DMS 273 treated with DMSO at 0.1 percent for 48 hours (cell line): ENCODE data around the gene MRPL37.
"Not testable (repeated sequence)": the region's sequence is repeated elsewhere in the genome, so short reads cannot be mapped to it uniquely, and the experiment has no call there.

ENCODE experiments used
- DNase-seq: peaks from one replicate; lab custom pipeline; 2025; lab: John Stamatoyannopoulos, UW

MRPL37 gene

GRCh38 chr1:54220004-54220811 is 20.2 kb downstream of the MRPL37 start:
- no peak for DNase-seq

DNA sequence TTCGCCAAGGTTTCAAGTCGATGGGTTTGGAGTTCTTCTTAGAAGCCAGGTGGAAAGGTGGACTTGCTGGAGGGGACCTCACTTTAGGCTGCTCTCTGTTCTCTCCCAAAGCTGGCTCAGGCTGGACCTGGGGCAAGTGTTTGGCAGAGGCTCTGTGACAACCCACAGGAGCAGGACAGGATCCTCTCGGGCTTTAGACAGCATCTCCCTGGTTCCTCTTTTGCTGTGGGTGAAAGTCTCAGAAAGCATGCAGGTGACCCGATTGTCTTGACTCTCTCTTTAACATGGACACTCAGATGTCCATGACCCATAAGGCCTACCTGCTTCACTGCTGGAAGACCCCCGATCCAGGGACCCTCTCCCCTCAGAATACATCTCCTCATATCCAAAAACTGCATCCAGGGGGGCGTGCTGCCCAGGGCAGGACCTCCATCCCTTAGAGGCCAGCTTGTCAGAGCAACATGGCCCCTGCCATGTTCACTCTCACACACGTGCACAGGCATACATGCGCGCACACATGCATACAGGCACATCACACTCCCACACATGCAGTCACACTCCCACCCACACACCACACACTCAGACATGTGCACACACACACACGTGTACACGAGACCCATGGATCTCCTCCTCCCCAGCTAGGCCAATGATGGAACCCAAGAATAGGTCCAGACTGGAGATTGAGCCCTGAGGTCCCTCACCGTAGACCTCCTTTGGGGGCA is 21.3 kb downstream of the MRPL37 start:
- DNase-seq: no peak

- DNase-seq: no peak
These were observed 22.0 kb downstream of the MRPL37 start for GRCh38 chr1:54221867-54222484.

DNA sequence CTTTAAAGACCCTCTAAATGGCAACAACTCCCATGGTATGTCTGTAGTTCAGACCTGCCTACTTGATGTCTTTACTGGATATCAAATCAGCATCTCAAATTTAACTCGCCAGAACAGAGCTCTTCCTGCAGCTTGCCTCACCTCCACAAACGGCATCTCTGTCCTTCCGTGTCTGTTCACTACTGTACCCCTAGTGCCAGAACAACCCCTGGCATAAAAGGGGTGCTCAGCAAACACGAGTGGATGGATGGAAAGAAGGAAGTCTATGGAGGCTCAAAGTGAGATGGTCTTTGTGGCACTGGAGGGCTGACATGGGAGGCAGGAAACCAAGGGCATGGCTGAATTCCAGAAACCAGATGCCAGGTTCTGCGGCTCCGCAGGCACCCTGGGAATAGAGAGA is 22.7 kb downstream of the MRPL37 start:
- DNase-seq: no peak

DNA sequence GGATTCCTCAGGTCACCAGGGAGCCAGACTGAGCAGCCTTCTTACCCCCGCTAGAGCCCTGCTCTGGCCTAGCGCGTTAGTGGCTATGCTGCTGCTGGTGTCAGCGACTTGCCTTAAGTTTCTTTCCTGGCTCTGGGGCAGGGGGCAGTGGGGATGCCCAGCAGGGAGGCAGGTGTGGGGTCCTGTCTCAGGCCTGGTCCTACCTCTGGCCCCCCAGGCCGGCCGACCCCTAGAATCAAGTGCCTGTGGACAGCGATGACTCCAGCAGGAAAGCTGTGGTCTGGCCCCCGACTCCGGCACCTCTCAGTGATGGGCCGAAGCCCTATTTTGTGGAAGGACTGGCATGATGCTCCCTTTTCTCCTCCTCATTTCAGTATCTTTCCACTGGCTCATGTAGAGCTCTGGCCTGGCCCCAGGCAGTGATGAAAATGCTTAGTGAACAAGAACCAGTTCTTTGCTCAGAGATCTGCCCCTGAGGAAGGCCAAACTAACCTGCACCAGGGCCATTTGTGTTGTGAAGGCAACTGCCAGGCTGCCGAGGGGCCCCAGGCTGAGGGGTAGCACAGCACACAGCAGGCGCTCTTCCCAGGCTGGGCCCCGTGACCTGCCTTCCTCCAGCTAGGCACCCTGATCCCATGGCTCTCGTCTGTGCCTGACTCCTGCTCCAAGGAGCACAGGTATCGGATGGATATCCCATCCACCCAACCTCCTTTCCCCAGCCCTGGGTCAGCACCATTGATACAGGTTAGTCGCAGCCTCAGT is 23.7 kb downstream of the MRPL37 start:
- DNase-seq: no peak

DNA sequence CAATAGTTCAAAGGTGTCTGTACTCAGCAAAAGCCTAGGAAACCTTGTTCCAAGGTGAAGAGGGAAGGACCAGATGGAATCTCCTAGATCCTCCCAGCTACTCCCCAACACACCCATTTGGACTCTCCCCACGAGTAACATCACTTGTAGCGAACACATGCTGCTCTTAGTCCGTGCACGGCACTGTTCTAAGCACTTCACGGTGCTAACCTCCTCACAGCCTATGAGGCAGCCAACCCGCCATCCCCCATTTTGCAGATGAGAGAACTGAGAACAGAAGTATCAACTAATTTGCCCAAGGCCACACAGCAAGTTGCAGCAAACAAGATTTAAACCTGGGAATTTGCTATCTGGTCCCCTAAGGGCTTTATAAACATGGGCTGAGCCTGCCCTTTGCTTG is 24.3 kb downstream of the MRPL37 start:
- no peak for DNase-seq

DNA sequence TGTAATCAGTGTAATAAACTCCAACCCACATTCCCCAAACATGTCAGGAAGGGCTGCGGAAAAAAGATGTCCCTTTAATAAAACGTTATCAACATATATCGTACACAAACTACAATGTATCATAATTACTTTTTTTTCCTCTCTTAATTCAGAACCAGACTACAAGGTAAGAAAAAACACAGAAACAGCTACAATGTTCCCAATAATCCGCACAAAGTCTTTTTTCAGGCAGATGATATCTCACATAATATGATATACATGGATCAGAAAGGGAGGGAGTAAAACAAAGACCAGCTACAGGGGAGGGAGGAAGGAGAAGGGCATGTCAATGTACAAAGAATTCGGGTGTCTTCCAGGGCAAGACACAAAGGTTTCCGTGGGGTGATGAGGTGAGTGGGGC is 25.4 kb downstream of the MRPL37 start:
- DNase-seq: no peak

- no peak for DNase-seq
These were observed 26.1 kb downstream of the MRPL37 start for GRCh38 chr1:54225986-54226559.

- peak; percentile 14 for DNase-seq
These were observed 27.2 kb downstream of the MRPL37 start for GRCh38 chr1:54227091-54227602.

DNA sequence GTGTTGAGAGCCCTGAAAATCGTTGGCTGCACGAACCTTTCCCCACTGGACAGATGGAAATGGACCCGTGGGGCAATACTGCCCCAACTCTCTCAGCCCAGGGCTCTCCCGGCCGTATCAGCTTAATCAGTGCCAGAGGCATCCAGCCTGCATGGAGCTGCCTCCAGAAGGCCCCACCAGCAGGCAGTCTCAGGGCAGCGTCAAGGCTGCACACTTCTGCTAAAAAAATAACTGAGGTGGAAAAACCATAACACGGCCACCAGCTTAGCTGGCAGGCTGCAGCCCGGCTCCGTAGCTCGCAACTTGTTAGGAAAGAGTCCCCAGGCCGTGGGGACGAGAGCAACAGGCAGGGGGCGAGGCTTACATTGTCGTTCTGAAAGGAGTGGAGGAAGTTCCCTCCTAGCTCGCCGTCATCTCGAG is 27.9 kb downstream of the MRPL37 start:
- DNase-seq: no peak

- no peak for DNase-seq
These were observed 28.7 kb downstream of the MRPL37 start for GRCh38 chr1:54228638-54229079.

GRCh38 chr1:54229281-54229891 is 29.4 kb downstream of the MRPL37 start:
- no peak for DNase-seq

DNA sequence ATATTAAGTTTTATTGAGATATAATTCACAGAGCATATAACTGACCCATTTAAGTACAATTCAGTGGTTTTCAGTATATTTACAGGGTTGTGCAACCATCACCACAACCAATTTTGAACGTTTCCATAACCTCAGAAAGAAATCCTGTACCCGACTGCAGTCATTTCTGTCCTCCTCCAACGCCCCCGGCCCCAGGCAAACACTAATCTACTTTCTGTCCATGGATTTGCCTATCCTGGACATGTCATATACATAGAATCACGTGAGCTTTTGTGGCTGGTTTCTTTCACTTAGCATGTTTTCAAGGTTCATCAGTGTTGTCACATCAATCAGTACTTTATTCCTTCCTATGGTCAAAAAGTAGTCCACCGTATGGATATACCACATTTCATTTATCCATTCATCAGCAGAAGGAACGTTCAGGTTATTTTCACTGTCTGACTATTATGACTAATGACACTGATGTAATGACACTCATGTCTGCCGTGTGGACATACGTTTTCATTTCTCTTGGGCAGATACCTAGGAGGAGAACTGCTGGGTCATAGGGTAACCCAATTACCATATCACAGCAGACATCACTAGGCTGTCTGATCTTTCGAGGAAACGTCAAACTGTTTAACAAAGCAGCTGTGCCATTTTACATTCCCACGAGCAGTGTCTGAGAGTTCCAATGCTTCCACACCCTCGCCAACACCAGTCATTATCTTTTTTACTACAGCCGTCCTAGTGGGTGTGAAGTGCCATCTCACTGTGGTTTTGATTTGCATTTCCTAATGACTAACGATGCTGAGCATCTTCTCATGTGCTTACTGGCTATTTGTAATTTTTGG is 30.8 kb downstream of the MRPL37 start:
- DNase-seq: no peak

- not testable (repeated sequence) for DNase-seq
These were observed 33.2 kb downstream of the MRPL37 start for GRCh38 chr1:54233196-54233595.

DNA sequence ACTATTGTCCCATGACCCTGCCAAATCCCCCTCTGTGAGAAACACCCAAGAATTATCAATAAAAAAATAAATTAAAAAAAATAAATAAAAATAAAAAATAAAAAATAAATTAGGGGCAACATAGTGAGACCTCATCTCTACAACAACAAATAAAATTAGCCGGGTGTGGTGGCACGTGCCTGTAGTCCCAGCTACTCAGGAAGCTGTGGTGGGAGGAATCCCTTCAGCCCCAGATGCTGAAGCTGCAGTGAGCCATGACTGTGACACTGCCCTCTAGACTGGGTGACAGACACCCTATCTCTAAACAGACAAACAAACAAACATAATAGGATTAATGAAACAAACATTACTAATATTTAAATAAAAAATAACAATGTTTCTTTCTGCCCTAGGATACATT is 34.3 kb downstream of the MRPL37 start:
- DNase-seq: no peak

DNA sequence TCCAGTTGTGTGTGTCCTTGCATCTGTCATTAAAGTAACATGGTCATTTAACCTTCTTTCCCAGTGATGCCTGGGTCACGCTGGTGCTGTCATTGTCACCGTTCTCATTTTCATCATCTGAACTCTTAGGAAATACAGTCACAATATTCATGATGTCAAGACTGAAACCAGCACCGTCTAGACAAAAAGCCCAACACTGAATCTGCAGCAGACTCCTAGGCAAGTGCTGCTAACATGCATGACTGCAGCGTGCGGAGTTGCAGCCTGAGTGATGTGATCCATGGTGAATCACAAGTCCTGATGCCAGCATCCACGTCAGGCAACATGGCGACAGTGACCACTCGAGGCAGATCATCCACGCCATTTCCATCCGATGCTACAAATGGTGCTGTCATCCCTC is 37.6 kb downstream of the MRPL37 start:
- DNase-seq: no peak

GRCh38 chr1:54238353-54239034 is 38.5 kb downstream of the MRPL37 start:
- no peak for DNase-seq

GRCh38 chr1:54239035-54239383 is 39.0 kb downstream of the MRPL37 start:
- DNase-seq: no peak

DNA sequence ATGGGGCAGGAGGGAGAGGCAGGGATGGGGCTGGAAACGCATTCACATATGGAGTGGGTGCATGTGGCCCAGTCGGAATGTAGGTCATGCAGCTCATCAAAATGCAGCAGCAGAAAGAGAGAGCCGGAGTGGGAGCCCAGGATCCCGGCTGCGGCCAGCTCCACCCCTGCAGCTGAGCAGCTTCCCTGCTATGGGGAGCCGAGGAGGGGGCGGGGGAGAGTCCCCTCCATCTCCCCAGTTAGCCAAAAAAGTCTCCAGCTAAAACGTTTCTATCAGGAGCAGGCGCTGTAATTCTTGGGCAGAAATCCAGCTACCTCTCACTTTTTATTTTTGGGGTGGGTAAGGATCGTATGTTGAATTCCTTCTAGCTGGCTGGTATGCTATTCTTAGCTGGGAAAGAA is 39.7 kb downstream of the MRPL37 start:
- no peak for DNase-seq
